Esophagus muscularis mucosa (tissue), 4 donors: ENCODE measurements around the gene BCL3.

Experiments used
- EP300 ChIP-seq: sonication (generic); formaldehyde crosslinking; IDR thresholded peaks from one replicate; pipeline ENCODE4 v1.6.1; 2017; ENCODE audit warnings: antibody characterized with exemption
- POLR2A ChIP-seq: fragments of 450-650 bp; IDR thresholded peaks from one replicate; pipeline ENCODE4 v1.6.1; 2017; ENCODE audit warnings: antibody characterized with exemption, moderate library complexity, mild to moderate bottlenecking, low read depth
- TF ChIP-seq, protein P1 (sequence below), 3 experiments: fragments of 200-600 bp in 2 of 3; fragments of 450-650 bp in 1 of 3; sonication (generic) in 2 of 3; IDR thresholded peaks; one replicate each; pipeline ENCODE4 v1.5.1; 2017 to 2019; ENCODE audit warnings: antibody characterized with exemption in 3 of 3, mild to moderate bottlenecking in 2 of 3, moderate library complexity in 1 of 3

DNA sequence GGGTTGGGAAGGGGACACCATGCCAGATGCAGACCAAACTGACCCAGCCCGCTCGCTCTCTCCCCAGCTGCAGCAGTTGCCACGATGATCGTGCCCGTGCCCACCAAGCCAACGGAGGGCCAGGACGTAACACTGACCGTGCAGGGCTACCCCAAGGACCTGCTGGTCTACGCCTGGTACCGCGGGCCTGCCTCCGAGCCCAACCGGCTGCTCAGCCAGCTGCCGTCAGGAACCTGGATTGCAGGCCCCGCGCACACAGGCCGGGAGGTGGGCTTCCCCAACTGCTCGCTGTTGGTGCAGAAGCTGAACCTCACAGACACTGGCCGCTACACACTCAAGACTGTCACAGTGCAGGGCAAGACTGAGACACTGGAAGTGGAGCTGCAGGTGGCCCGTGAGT, 40.7 kb upstream of the BCL3 start:
- TF ChIP-seq, protein P1, sequence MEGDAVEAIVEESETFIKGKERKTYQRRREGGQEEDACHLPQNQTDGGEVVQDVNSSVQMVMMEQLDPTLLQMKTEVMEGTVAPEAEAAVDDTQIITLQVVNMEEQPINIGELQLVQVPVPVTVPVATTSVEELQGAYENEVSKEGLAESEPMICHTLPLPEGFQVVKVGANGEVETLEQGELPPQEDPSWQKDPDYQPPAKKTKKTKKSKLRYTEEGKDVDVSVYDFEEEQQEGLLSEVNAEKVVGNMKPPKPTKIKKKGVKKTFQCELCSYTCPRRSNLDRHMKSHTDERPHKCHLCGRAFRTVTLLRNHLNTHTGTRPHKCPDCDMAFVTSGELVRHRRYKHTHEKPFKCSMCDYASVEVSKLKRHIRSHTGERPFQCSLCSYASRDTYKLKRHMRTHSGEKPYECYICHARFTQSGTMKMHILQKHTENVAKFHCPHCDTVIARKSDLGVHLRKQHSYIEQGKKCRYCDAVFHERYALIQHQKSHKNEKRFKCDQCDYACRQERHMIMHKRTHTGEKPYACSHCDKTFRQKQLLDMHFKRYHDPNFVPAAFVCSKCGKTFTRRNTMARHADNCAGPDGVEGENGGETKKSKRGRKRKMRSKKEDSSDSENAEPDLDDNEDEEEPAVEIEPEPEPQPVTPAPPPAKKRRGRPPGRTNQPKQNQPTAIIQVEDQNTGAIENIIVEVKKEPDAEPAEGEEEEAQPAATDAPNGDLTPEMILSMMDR (IDR thresholded peaks at IDR 0.05), result no peak
- no peak for TF ChIP-seq POLR2A
- TF ChIP-seq EP300, result no peak
